ENCODE data around the gene ZNF787. TPM values are rescaled to one million over a fixed set of nuclear protein-coding genes. Genes with fewer than 3 reads are reported as not detected.
A peak's percentile ranks its signal among the peaks of the same experiment; 100 is the strongest.

ZNF787 gene
- total and polyA plus RNA-seq, 2 of the 13 experiments (the other 11 are each of a cell fraction or from before 2014, with no cell fraction given): 15.1 to 42.8 TPM

GRCh38 chr19:56105090-56105701 lies 15.9 kb downstream of the ZNF787 start (continued):
- TF ChIP-seq, protein P1, sequence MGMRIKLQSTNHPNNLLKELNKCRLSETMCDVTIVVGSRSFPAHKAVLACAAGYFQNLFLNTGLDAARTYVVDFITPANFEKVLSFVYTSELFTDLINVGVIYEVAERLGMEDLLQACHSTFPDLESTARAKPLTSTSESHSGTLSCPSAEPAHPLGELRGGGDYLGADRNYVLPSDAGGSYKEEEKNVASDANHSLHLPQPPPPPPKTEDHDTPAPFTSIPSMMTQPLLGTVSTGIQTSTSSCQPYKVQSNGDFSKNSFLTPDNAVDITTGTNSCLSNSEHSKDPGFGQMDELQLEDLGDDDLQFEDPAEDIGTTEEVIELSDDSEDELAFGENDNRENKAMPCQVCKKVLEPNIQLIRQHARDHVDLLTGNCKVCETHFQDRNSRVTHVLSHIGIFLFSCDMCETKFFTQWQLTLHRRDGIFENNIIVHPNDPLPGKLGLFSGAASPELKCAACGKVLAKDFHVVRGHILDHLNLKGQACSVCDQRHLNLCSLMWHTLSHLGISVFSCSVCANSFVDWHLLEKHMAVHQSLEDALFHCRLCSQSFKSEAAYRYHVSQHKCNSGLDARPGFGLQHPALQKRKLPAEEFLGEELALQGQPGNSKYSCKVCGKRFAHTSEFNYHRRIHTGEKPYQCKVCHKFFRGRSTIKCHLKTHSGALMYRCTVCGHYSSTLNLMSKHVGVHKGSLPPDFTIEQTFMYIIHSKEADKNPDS (CRISPR knock-in tag; IDR thresholded peaks at IDR 0.05): no peak
- no peak for TF ChIP-seq KAT8 (CRISPR knock-in tag; IDR thresholded peaks at IDR 0.05)
- no peak for TF ChIP-seq RORA (CRISPR knock-in tag; IDR thresholded peaks at IDR 0.05)
- TF ChIP-seq HNF4A (CRISPR knock-in tag; IDR thresholded peaks at IDR 0.05): peak; percentile 41; the same call in 1 of the 2 replicates
- TF ChIP-seq SP2 (CRISPR knock-in tag; IDR thresholded peaks at IDR 0.05): no peak
- TF ChIP-seq, protein P2, sequence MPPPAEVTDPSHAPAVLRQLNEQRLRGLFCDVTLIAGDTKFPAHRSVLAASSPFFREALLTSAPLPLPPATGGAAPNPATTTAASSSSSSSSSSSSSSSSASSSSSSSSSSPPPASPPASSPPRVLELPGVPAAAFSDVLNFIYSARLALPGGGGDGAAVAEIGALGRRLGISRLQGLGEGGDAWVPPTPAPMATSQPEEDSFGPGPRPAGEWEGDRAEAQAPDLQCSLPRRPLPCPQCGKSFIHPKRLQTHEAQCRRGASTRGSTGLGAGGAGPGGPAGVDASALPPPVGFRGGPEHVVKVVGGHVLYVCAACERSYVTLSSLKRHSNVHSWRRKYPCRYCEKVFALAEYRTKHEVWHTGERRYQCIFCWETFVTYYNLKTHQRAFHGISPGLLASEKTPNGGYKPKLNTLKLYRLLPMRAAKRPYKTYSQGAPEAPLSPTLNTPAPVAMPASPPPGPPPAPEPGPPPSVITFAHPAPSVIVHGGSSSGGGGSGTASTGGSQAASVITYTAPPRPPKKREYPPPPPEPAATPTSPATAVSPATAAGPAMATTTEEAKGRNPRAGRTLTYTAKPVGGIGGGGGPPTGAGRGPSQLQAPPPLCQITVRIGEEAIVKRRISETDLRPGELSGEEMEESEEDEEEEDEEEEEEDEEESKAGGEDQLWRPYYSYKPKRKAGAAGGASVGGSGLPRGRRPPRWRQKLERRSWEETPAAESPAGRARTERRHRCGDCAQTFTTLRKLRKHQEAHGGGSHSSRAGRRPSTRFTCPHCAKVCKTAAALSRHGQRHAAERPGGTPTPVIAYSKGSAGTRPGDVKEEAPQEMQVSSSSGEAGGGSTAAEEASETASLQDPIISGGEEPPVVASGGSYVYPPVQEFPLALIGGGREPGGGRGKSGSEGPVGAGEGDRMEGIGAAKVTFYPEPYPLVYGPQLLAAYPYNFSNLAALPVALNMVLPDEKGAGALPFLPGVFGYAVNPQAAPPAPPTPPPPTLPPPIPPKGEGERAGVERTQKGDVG (CRISPR knock-in tag; IDR thresholded peaks at IDR 0.05; ENCODE audit: borderline replicate concordance): no peak
- TF ChIP-seq TGIF2 (CRISPR knock-in tag; IDR thresholded peaks at IDR 0.05): peak; percentile 65; the same call in 1 of the 2 replicates
- TF ChIP-seq MTF2 (CRISPR knock-in tag; IDR thresholded peaks at IDR 0.05; ENCODE audit: borderline replicate concordance): no peak
- TF ChIP-seq, protein P3, sequence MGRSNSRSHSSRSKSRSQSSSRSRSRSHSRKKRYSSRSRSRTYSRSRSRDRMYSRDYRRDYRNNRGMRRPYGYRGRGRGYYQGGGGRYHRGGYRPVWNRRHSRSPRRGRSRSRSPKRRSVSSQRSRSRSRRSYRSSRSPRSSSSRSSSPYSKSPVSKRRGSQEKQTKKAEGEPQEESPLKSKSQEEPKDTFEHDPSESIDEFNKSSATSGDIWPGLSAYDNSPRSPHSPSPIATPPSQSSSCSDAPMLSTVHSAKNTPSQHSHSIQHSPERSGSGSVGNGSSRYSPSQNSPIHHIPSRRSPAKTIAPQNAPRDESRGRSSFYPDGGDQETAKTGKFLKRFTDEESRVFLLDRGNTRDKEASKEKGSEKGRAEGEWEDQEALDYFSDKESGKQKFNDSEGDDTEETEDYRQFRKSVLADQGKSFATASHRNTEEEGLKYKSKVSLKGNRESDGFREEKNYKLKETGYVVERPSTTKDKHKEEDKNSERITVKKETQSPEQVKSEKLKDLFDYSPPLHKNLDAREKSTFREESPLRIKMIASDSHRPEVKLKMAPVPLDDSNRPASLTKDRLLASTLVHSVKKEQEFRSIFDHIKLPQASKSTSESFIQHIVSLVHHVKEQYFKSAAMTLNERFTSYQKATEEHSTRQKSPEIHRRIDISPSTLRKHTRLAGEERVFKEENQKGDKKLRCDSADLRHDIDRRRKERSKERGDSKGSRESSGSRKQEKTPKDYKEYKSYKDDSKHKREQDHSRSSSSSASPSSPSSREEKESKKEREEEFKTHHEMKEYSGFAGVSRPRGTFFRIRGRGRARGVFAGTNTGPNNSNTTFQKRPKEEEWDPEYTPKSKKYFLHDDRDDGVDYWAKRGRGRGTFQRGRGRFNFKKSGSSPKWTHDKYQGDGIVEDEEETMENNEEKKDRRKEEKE (IDR thresholded peaks at IDR 0.05): no peak
- TF ChIP-seq SP140L (CRISPR knock-in tag; IDR thresholded peaks at IDR 0.05; ENCODE audit: borderline replicate concordance): no peak
- TF ChIP-seq CEBPG (CRISPR knock-in tag; IDR thresholded peaks at IDR 0.05): peak; percentile 39; the same call in 1 of the 2 replicates
- no peak for TF ChIP-seq HOXA7 (CRISPR knock-in tag; IDR thresholded peaks at IDR 0.05)
- TF ChIP-seq SPEN (CRISPR knock-in tag; IDR thresholded peaks at IDR 0.05; ENCODE audit: low read depth): peak; percentile 24; the same call in 1 of the 2 replicates
- TF ChIP-seq KLF9 (CRISPR knock-in tag; IDR thresholded peaks at IDR 0.05; ENCODE audit: low read depth): no peak
- no peak for TF ChIP-seq LCORL (IDR thresholded peaks at IDR 0.05)
- no peak for TF ChIP-seq LCORL (CRISPR knock-in tag; IDR thresholded peaks at IDR 0.05)
- 0 out of 2 replicates have a peak, but pooled peaks have one; percentile 45 for TF ChIP-seq ZBTB25 (CRISPR knock-in tag; IDR thresholded peaks at IDR 0.05)
- no peak for TF ChIP-seq SMYD3 (CRISPR knock-in tag; IDR thresholded peaks at IDR 0.05)
- TF ChIP-seq NONO (IDR thresholded peaks at IDR 0.05): no peak
- no peak for TF ChIP-seq NONO (CRISPR knock-in tag; conservative IDR thresholded peaks at IDR 0.05)
- peak; percentile 62; the same call in 1 of the 2 replicates for TF ChIP-seq BHLHE40 (IDR thresholded peaks at IDR 0.05; ENCODE audit: low read length)
- TF ChIP-seq ZNF230 (CRISPR knock-in tag; IDR thresholded peaks at IDR 0.05): 0 out of 2 replicates have a peak, but pooled peaks have one; percentile 39
- no peak for TF ChIP-seq ZNF180 (CRISPR knock-in tag; IDR thresholded peaks at IDR 0.05; ENCODE audit: borderline replicate concordance, low read depth)

Data from HepG2 (cell line).